HG02884 (cell line): ENCODE measurements around the gene DIABLO.
"Not testable (repeated sequence)": the region's sequence is repeated elsewhere in the genome, so short reads cannot be mapped to it uniquely, and the experiment has no call there.

Experiments
- ATAC-seq: cut with Tn5 transposase; IDR thresholded peaks from one replicate; pipeline ENCODE4 v1.9.1; 2021; ENCODE audit warnings: mild to moderate bottlenecking, moderate library complexity; ENCODE audit not compliant: unreplicated experiment

Gene DIABLO

DNA sequence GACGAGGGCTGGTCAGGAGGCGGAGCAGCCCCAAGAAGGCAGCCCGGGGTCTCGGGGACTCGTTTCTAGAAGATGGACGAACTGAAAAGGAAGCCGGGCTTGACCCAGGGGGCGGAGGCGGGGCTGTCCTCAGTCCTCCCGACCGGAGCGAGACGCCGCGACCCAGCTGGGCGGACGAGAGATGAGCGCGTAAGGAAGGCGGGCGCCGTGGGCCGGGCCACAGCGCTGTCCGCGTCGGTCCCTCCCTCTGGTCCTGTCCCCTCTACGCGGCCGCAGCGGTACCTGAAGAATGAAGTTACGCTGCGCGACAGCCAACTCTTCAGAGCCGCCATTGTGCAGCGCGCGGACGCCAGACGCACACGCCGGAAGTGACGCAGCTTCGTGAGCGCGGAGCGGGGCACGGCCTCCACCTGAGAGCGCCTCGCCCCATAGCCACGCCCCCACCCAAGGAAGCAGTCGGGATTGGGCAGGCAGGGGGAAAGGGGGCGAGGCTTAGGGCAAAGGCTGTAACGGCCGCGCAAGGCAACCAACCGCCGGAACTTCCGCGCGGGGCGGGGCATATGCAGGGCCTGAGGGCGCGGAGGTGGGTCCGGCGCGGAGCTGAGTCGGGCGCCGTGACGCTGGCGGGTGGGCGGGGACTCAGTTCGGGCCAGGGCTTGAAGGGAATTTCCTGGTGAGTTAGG lies at the start of gene DIABLO:
TSS of gene DIABLO (minus strand) at position 370 of the 683 bp plus-strand sequence. CDS start at position 332, 38 bp downstream.
- ATAC-seq = peak; percentile 92

DNA sequence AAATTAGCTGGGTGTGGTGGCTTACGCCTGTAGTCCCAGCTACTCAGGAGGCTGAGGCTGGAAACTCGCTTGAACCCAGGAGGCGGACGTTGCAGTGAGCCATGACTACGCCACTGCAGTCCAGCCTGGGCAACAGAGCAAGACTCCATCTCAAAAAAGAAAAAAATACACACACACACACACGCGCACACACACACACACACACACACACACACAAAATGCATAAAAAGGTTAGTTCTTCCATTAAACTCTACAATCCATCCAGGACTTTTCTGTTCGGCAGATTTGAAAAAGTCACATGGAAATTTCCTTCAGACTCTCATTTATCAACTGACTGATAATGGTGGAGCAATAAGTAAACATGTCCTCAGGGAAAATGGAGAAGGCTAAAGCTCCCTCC lies 49.6 kb upstream of the DIABLO start:
- ATAC-seq = no peak

DNA sequence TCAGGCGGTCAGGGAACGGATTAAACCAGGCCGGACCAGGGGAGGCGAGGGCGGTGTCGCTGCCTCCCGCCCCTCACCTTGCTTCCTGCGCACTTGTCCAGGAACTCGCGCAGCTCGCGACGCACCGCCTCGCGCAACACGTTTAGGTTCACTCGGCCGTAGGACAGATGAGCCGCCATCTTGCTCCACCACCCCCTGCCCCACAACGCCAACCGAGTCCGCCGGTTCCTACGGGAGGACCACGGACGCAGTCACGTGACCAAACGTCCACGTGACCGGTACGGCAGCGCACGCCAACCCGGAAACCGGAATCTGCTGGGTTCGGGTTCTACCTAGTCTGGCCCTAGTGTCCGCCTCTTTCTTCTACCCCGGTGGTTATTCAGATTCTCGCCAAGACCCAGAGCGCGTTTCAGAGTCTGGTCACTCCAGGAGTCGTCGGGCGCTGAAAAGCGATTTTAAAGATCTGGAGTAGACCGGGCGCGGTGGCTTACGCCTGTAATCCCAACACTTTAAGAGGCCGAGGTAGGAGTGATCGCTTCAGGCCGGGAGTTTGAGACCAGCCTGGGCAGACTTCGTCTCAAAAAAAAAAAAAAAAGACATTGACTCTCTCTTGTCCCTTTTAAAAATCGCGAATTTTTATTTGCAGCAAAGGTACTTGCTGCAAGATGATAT lies 40.5 kb upstream of the DIABLO start, which contains the start of gene VPS33A:
TSS of gene VPS33A (minus strand) at position 265 of the 672 bp plus-strand sequence. CDS start at position 179, 86 bp downstream.
- ATAC-seq = peak; percentile 85

DNA sequence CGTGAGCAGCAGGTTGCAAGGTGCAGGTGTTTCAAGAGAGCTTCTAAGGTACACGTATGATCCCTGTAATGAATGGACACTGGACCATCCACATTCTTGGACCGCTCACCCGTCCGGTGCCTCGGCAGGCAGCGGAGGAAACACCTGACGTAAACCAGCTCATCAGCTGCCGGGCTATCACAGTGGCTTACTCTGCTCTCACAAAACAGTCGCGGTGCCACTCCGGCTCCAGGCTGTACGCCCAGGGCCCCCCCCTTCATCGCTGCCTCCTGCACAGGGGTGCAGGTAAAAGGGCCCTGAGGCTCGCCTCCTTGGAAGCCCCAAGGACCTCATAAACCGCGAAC lies 40.0 kb upstream of the DIABLO start:
- ATAC-seq = no peak

DNA sequence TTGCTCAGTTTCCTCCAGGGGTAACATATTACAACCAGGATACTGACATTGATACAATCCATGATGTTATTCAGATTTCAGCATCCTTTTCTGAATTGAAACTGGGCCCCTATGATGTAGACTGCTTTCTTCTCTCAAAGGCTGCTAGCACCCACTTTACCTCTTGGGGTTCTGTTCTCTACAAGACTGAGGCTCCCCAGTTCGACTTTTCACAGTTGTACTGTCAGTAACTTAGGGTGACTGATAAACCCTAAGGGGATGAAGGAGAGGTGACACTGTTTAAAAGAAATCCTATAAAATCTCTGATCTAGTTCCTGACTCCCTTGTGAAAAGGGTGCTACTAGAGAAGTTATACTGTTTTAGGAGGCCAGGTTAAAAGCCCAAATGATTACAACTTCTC lies 39.6 kb upstream of the DIABLO start:
- no peak for ATAC-seq

DNA sequence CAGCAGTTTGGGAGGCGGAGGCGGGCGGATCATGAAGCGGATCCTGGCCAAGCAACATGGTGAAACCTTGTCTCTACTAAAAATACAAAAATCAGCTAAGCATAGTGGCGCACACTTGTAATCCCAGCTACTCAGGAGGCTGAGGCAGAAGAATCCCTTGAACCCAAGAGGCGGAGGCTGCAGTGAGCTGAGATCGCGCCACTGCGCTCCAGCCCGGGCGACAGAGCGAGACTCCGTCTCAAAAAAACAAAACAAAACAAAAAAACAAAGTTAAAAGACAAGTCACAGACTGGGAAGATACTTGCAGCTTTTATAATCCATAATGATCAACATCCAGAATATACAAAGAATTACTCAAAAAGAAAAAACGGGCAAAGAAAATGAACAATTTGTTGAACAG lies 34.9 kb upstream of the DIABLO start:
- not testable (repeated sequence) for ATAC-seq

DNA sequence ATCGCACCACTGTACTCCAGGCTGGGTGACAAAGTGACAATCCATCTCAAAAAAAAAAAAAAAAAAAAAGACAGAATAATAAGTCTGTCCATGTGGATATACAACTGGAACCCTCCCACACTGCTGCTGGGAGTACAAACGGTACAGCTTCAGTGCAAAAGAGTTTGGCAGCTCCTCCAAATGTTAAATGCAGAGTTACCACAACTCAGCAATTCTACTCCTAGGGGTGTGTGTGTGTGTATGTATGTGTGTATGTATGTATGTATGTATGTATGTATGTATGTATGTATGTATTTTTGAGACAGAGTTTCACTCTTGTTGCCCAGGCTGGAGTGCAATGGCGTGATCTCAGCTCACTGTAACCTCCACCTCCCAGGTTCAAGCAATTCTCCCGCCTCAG lies 33.1 kb upstream of the DIABLO start:
- ATAC-seq = not testable (repeated sequence)

DNA sequence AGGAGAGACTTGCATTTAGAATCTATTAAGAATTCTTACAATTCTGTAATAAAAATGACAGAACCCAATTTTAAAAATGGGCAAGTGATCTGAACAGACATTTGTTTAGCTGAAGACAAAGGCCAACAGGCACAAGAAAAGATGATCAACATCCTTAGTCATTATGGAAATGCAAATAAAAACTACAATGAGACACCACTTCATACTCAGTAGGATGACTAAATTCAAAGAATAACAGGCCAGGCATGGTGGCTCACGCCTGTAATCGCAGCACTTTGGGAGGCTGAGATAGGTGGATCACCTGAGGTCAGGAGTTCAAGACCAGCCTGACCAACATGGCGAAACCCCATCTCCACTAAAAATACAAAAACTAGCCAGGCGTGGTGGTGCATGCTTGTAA lies 32.6 kb upstream of the DIABLO start:
- ATAC-seq = not testable (repeated sequence)

DNA sequence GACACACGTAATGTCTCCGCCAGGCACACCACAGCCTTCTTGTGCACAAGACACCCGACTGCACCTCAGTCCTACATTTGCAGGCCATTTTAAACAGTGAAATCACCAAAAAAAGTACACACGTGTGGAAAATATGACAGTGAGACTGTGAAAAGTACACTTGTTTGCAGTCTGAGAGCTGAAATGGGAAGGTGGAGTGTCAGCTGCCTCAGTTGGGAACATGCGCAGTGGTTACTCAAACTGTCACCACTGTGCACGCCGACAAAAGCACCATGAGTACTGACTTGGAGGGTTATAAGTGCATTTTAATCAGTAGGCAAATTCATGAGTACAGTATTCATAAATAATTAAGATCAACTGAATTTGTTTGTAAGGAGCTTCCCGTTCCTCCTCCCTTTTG lies 24.7 kb upstream of the DIABLO start:
- ATAC-seq = no peak

DNA sequence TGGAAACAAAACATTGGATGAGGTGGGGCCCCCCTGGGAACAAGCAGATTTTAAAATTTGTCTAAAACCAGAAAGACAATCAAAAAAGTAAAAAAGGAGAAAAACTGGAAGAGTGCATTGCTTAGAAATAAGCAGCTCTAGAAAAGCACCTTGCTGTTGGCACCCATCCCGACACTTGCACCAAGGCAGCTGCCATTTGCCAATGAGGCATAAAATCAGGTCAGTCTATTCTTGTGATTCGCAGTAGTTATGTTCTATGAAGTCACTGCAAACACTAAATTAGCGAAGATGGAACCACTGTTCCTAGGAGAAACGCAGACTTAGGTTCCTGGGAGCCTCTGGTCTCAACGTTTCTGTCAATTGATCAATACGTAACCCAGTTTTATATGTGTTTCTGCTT lies 24.2 kb upstream of the DIABLO start:
- no peak for ATAC-seq

DNA sequence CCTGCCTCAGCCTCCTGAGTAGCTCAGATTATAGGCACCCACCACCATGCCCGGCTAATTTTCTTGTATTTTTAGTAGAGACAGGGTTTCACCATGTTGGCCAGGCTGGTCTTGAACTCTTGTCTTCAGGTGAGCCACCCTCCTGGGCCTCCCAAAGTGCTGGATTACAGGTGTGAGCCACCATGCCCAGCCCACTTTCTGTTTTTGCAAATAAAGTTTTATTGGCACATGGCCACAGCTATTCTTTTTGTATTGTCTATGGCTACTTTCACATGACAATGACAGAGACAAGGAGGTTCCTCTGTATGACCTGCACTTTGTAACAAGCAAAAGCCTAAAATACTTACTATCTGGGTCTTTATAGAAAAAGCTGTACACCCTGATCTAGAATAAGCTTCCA lies 19.7 kb upstream of the DIABLO start:
- ATAC-seq = no peak

DNA sequence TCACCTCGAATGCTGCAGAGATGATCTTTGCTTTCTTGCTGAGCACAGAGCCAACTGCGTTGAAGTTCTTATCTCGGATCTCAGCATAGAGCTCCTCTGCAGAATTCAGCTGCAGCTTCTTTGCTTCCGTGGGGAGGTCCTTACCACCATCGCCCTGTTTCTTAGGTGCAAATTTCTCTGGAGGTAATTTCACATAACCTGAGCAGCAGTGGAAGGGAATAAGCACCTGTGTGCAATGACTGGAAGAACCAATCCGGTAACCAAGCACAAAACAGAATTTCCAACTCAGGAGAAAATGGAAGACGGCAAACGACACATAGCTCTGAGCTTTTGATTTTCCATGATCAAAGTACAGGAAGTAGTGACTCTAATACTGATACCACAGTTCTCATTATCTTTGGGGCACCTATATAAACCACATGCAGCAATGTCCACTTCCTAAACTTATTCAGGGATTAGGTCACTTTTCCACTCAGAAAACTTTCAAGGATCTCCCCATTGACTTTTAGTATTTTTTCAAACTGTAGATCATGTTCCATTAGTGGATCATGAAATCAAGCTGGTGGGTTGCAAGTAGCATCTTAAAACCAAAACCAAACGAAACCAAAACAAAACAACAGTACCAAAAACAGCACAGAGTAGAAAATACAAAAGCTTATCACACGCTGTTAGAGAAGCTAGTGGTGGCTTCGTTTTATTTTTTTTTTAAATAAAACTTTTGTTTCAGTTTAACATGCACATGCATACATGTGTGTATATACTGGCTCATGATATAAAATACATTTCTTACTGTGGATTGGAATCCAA lies 18.9 kb upstream of the DIABLO start:
- no peak for ATAC-seq

DNA sequence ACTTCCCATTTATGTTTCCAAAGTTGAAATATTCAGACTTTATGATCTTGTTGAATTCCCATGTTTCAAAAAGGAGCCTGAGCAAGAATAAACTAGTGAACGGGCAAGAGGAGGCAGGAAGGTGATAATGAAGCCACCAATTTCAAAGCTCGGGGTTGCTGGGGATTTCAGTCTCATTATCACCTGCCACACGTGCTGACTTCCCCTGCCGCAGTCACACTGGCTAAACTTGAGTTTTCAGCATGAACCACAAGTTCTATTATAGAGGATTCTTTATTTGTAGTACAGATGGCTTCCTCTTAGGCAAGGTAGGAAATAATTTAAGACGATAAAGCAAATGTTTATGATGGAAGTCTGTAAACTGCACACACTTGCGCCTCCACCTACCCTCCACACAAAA lies 18.1 kb upstream of the DIABLO start:
- ATAC-seq = no peak

DNA sequence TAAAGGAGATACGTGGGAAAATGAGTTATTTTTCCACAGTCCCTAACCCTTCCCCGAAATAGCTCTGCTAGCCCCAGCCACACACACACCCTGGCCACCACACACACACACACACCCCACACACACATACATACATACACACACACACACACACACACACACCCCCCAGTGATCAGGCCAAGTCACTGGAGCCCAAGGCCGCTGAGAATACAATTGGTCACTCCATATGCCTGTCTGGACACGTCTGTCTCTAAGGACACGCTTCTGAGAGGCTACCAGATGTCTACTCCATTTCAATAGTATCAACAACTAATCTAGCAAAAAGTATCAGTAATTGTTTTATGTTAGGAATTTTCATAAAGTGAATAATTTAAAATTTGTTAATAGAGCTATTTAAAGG lies 13.0 kb upstream of the DIABLO start:
- no peak for ATAC-seq

DNA sequence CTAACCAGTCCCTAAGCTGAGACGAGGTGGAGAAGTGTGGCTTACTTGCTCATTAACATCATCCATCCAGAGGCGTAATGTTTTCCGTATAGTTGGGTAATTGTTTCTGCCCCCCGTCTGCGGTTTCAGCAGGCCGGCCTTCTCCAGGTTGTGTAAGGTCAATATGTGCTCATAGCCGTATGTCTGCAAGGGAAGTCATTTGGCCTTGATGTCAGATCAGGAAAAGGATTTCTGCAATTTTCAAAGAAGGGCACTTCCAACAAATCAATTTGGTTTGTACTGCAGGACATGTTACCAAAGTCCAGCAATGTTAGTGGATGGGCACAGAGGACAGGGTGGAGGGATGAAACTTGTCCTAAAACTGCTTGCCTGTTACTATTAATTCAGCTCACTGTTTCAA lies 9.9 kb upstream of the DIABLO start:
- ATAC-seq = no peak

DNA sequence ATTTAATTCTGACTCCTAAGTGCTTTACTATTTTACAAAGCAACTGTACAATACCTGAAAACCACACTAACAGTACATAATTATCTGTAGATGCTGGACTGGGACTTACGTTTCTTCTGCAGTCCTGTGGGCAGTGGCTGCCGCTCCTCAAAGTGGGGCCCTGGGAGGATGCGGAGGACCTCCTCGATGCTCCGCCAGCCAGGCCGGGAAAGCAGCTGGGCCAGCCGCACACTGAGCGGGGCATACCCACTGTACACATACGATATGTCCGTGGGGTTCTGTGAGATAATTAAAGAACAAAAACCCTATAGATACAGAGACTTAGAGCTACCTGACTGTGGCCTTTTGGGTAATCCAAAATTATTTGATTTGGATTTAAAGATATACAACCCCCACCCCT lies 6.8 kb upstream of the DIABLO start:
- ATAC-seq = no peak

DNA sequence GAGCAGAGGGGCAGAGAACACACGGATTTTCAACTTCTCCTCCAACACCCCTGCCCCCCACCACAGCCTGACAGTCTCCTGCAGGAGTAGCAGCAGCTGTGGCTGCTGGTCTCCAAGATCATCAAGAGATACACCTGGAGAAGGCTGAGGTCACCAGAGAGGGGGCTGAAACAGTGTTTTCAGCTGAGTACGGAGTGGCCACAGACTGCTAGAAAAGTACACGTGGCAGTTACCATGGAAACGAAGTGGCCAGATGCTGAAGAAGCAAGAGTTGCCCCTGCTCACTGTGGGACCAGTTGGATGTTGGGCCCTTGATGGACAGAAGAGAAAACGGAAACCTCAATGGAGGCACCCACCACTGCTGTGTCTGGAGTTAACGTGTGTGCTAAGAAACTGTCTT lies 4.9 kb upstream of the DIABLO start:
- no peak for ATAC-seq

DNA sequence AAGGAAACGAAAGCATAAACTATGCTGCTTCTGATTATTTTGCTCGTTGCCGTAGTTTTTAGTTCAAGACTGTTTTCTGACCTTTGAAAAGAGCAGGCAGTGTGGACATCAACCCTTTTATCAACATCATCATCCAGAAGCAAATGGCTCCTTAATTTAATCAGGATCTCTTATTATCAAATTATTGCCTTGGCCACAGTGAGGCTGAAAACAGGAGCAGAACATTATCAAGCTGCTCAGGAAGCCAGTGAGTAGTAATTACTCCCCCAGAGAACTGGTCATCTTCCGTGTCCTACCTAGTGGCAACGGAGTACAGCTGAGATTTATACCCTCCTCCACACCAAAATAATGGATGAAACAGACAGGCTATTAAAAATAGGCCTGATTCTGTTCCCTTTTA lies 2.2 kb upstream of the DIABLO start:
- ATAC-seq = no peak

DNA sequence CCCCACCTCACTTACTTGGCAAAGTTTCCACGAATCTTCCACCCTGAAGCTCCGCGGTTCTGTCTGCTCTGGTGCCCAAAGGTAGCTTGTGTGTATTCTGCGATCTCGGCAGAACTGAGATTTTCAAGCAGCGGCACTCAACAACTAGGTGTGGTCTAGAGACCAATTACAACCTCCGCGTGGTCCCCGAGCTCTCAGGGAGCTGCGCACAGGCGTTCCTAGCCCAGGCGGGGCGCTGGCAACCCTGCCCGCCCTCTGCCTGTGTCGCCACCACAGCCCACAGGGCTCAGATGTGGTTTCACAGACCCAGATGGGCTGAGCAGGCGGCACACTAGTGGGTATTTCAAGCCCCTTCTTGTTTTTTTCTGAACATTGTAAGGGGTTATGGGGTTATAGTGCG lies 1.5 kb upstream of the DIABLO start:
- ATAC-seq = no peak

DNA sequence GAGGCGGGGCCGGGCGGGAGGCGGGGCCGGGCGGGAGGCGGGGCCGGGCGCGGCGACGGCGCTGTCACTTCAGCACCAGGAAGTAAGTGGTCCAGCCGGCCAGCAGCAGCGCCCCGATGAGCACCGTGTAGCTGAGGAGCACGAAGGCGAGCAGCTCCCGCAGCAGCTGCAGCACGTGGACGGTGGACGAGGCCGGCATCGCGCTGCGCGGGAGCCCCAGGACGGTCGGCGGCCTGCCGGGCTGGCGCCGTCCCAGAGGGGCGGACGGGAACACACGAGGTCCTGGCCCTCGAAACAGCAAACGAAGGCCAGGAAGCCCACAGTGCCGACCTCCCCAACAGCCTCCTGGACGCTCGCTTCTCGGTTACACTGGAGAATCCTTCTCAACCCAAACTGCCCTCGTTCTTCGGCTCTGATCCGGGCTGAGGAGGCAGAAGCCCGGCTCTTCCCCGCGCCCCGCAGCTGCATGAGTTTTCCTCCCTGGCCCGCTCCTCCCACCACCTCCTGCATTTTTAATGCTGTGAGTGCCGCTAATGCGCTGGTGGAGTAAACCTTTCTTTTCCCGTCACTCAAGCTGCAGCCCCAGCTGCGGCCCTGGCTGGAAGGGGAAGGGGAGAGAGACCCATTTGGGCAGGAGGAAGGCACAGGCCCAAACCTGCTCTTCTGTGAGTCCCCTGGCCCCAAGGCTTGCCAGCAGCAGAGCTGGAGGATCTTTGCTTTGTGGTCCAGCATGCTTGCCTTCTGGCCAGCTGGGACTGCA lies 694 bp upstream of the DIABLO start:
- ATAC-seq = no peak

DNA sequence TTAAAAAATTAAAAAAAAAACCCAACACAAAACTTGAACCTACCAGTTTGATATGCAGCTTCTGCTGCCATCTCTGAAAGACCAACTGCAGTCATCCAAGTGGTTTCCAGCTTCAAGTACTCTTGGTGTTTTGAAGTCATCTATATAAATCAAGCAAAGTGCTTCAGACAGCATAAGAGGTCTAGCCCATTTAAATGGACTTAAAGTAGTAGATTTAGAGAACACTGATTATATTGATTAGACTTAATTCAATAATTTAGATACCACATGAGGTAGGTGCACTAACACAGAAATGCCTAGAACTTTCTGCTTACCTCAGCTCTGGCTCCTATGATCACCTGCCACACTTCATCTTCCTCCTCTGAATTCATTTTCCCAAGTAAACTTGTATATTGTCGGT lies 9.4 kb downstream of the DIABLO start:
- no peak for ATAC-seq
